Lower leg skin (tissue), 4 donors: ENCODE measurements around the gene BDH1. TPM values are rescaled to one million over a fixed set of nuclear protein-coding genes. Genes with fewer than 3 reads are reported as not detected.

Experiments
- DNase-seq, 2 donors: peaks; one replicate each; pipeline ENCODE4 v3.0.0-alpha.2; 2019; ENCODE audit warnings: low spot score in 2 of 2
- H3K4me3 ChIP-seq: fragments of 200-600 bp; sonication (generic); 2 replicates; pipeline ENCODE4 v1.5.1; 2017; ENCODE audit warnings: mild to moderate bottlenecking, low read depth; ENCODE audit not compliant: poor library complexity, severe bottlenecking
- CTCF ChIP-seq, 3 donors: fragments of 450-650 bp; IDR thresholded peaks; one replicate each; pipeline ENCODE4 v1.5.1; 2016; ENCODE audit warnings: antibody characterized with exemption in 3 of 3, mild to moderate bottlenecking in 3 of 3, moderate library complexity in 2 of 3
- POLR2A ChIP-seq, 2 donors: fragments of 450-650 bp; IDR thresholded peaks; one replicate each; pipeline ENCODE4 v1.6.1; 2016 to 2017; ENCODE audit warnings: antibody characterized with exemption in 2 of 2, mild to moderate bottlenecking in 1 of 2, moderate library complexity in 1 of 2
- WGBS, 2 donors: methylation state at CpG; one replicate each; pipeline ENCODE4 v1.1.5; 2018; 5-methylcytosine and 5-hydroxymethylcytosine counted together
- intact Hi-C: fragments of 100-400 bp; cut with DNase I; formaldehyde crosslinking; loops from one replicate; pipeline ENCODE4 v1.15.0; 2023; ENCODE audit warnings: low total_unique reads
- total RNA-seq, 4 donors: library from RNA; depleted of rRNA; stranded (reverse); fragments of >200 nt; gene quantifications; one replicate each; pipeline ENCODE4 v1.1.0, GENCODE V29; 2016

The BDH1 gene
- total RNA-seq, 4 donors from 2014 or later, result 56.3 to 86.1 (median 59.7) TPM

DNA sequence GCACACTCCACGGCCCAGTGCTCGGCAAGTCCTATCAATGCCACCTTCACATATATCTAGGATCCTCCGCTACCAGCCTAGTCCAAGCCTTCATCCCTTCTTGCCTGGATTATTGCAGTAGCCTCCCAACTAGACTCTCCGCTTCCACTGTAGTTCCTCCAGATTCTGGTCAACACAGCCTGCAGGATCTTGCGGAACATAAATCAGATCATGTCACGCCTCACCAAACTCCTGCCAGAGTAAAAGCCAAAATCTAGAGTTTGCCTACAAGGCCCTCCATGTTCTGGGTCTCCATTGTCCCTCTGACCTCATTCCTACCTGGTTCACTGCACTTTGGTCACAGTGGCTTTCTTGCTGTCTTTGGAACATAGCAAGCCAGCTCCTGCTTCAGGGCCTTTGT lies 3.6 kb downstream of the BDH1 start:
- DNase-seq, result no peak
- 95 to 99% methylated on average over 6 of the region's 6 CpGs for WGBS, 2 donors
- no peak overlapping the region for H3K4me3 ChIP-seq
- intact Hi-C loops, result no loop called here
- TF ChIP-seq POLR2A (IDR thresholded peaks at IDR 0.05) (no peak), CTCF (IDR thresholded peaks at IDR 0.05) (no peak)

DNA sequence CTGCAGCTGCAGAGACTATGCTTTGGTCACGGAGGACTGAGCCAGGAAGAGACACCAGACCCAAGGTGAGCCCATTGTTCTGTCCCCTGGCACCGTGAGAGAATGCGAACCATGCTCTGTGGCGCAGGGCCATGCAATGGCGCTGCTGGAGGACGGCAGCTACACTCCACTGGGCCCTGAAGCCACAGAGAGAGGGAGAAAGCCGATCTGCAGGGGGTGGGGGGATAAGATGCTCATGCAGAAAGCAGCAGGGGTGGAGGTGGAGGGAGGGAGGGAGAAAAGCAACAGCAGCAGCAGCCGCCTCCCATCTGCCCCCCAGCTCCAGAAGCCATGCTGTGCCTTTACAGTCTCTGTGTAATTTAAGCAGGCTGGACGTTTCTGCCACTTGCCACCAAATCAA lies 5.3 kb downstream of the BDH1 start:
- TF ChIP-seq CTCF (IDR thresholded peaks at IDR 0.05) (no peak), POLR2A (IDR thresholded peaks at IDR 0.05) (no peak)
- intact Hi-C loops, result no loop called here
- no peak overlapping the region for H3K4me3 ChIP-seq
- 68 to 79% methylated on average over 9 of the region's 9 CpGs for WGBS, 2 donors
- no peak for DNase-seq

- H3K4me3 ChIP-seq, result no peak overlapping the region
- DNase-seq, result no peak
- TF ChIP-seq POLR2A (IDR thresholded peaks at IDR 0.05), result no peak
- TF ChIP-seq CTCF (IDR thresholded peaks at IDR 0.05), result no peak
- intact Hi-C loops, result no loop called here
- WGBS, 2 donors, result 74 to 79% methylated on average over 6 of the region's 6 CpGs
Measured at GRCh38 chr3:197549261-197549885, 6.4 kb downstream of the BDH1 start.

- no peak for DNase-seq
- intact Hi-C loops, result no loop called here
Measured at GRCh38 chr3:197547306-197548011, 8.3 kb downstream of the BDH1 start.

GRCh38 chr3:197546307-197547085 lies 9.3 kb downstream of the BDH1 start:
- TF ChIP-seq CTCF (IDR thresholded peaks at IDR 0.05), result no peak
- no peak for TF ChIP-seq POLR2A (IDR thresholded peaks at IDR 0.05)
- intact Hi-C loops, result no loop called here
- H3K4me3 ChIP-seq, result no peak overlapping the region
- DNase-seq, result no peak
- 55 to 69% methylated on average over 10 of the region's 10 CpGs for WGBS, 2 donors

More at GRCh38 chr3:197547306-197548011, 8.3 kb downstream of the BDH1 start:
- no peak overlapping the region for H3K4me3 ChIP-seq
- WGBS, 2 donors, result 40 to 44% methylated on average over 11 of the region's 11 CpGs
- TF ChIP-seq CTCF (IDR thresholded peaks at IDR 0.05), result no peak
- no peak for TF ChIP-seq POLR2A (IDR thresholded peaks at IDR 0.05)
